Testis (tissue), 3 donors: ENCODE results near the gene HOXA10. TPM values are rescaled to one million over a fixed set of nuclear protein-coding genes. Genes with fewer than 3 reads are reported as not detected.

ENCODE experiments used
- DNase-seq: peaks from one replicate; pipeline ENCODE4 v3.0.0-alpha.2; 2019
- H3K27ac ChIP-seq, 2 donors: fragments of 200-600 bp; sonication (generic); one replicate each; pipeline ENCODE4 v1.5.1; 2019
- H3K27me3 ChIP-seq: fragments of 200-600 bp; sonication (generic); one replicate; pipeline ENCODE4 v1.5.1; 2019
- H3K36me3 ChIP-seq: fragments of 200-600 bp; sonication (generic); one replicate; pipeline ENCODE4 v1.5.1; 2017; ENCODE audit warnings: low read depth; ENCODE audit errors: missing control alignments
- H3K4me1 ChIP-seq: fragments of 200-600 bp; sonication (generic); one replicate; pipeline ENCODE4 v1.5.1; 2019
- H3K4me3 ChIP-seq, 2 donors: fragments of 200-600 bp; sonication (generic); one replicate each; pipeline ENCODE4 v1.5.1; 2017 to 2019
- H3K9me3 ChIP-seq: fragments of 200-600 bp; sonication (generic); one replicate; pipeline ENCODE4 v1.5.1; 2017
- CTCF ChIP-seq, 3 experiments: fragments of 450-650 bp in 2 of 3; fragments of 200-600 bp in 1 of 3; sonication (generic) in 1 of 3; IDR thresholded peaks; one replicate each; pipeline ENCODE4 v1.5.1; 2016 to 2019; ENCODE audit warnings: antibody characterized with exemption in 3 of 3, mild to moderate bottlenecking in 2 of 3, moderate library complexity in 1 of 3
- POLR2A ChIP-seq: fragments of 450-650 bp; IDR thresholded peaks from one replicate; pipeline ENCODE4 v1.6.1; 2017; ENCODE audit warnings: antibody characterized with exemption, mild to moderate bottlenecking, moderate library complexity
- WGBS, 2 donors: methylation state at CpG; one replicate each; pipeline ENCODE4 v1.1.5; 2018; 5-methylcytosine and 5-hydroxymethylcytosine counted together
- intact Hi-C: fragments of 100-400 bp; cut with DNase I; formaldehyde crosslinking; loops from one replicate; pipeline ENCODE4 v1.15.1; 2023; ENCODE audit warnings: low total_unique reads
- polyA plus RNA-seq: library from polyadenylated mRNA; stranded (reverse); fragments of 350-450 nt; fragmentation: Illumina TruSeq; extraction: RNeasy Lipid Tissue Mini Kit (QIAGEN cat#74804); gene quantifications from one replicate; pipeline ENCODE4 v1.2.3, GENCODE V29; 2014; ENCODE audit warnings: low read depth, low replicate concordance; ENCODE audit not compliant: insufficient read depth
- total RNA-seq, 2 donors: library from RNA; depleted of rRNA; stranded (reverse); fragments of >200 nt; gene quantifications; one replicate each; pipeline ENCODE4 v1.2.3, GENCODE V29; 2016

HOXA10 gene
- total and polyA plus RNA-seq, 3 donors from 2014 or later: 0.31 to 1.8 (median 1.6) TPM

- Histone ChIP-seq H3K27ac (no peak overlapping the region), H3K27me3 (peaks cover 8% of the 10 kb centered on the region), H3K4me3 (peak overlapping the region in 1 of 2 donors; percentile 13), H3K9me3 (no peaks in the 10 kb centered on the region), H3K36me3 (no peaks in the 10 kb centered on the region), H3K4me1 (peaks cover 7% of the 10 kb centered on the region)
- DNase-seq: peak; percentile 28
- WGBS, 2 donors: 3% methylated on average over 31 to 72 of the region's 72 CpGs
- TF ChIP-seq CTCF (IDR thresholded peaks at IDR 0.05) (no peak), POLR2A (no peak)
- intact Hi-C loops: no loop called here
Measured at GRCh38 chr7:27184337-27185012, 10.4 kb upstream of the HOXA10 start.

GRCh38 chr7:27183682-27184336 is 9.7 kb upstream of the HOXA10 start:
- H3K27me3 ChIP-seq: peaks cover 8% of the 10 kb centered on the region
- no peaks in the 10 kb centered on the region for H3K9me3 ChIP-seq
- whole genome bisulfite sequencing, 2 donors: 6 to 7% methylated on average over 30 of the region's 30 CpGs
- no peak overlapping the region for H3K4me3 ChIP-seq
- intact Hi-C loops: no loop called here
- no peak overlapping the region for H3K27ac ChIP-seq
- H3K36me3 ChIP-seq: no peaks in the 10 kb centered on the region
- DNase-seq: no peak
- TF ChIP-seq CTCF (IDR thresholded peaks at IDR 0.05) (no peak), POLR2A (no peak)
- peaks cover 7% of the 10 kb centered on the region for H3K4me1 ChIP-seq

- Histone ChIP-seq H3K36me3 (no peaks in the 10 kb centered on the region), H3K27ac (no peak overlapping the region), H3K27me3 (peaks cover 8% of the 10 kb centered on the region), H3K9me3 (no peaks in the 10 kb centered on the region), H3K4me3 (no peak overlapping the region), H3K4me1 (peaks cover 7% of the 10 kb centered on the region)
- no peak for DNase-seq
- intact Hi-C loops: no loop called here
- WGBS, 2 donors: 10 to 16% methylated on average over 32 to 39 of the region's 39 CpGs
- TF ChIP-seq POLR2A (no peak), CTCF (IDR thresholded peaks at IDR 0.05) (no peak)
Measured at GRCh38 chr7:27182861-27183681, 9.0 kb upstream of the HOXA10 start.

- intact Hi-C loops: no loop called here
- peaks cover 8% of the 10 kb centered on the region for H3K27me3 ChIP-seq
- no peak overlapping the region for H3K27ac ChIP-seq
- no peak for DNase-seq
- WGBS, 2 donors: 42 to 43% methylated on average over 3 to 4 of the region's 4 CpGs
- H3K36me3 ChIP-seq: no peaks in the 10 kb centered on the region
- TF ChIP-seq POLR2A (no peak), CTCF (IDR thresholded peaks at IDR 0.05) (no peak)
- no peaks in the 10 kb centered on the region for H3K9me3 ChIP-seq
- peaks cover 7% of the 10 kb centered on the region for H3K4me1 ChIP-seq
- H3K4me3 ChIP-seq: no peak overlapping the region
Measured at GRCh38 chr7:27182285-27182841, 8.2 kb upstream of the HOXA10 start.
